ENCODE measurements around the gene KCNMA1.

DNA sequence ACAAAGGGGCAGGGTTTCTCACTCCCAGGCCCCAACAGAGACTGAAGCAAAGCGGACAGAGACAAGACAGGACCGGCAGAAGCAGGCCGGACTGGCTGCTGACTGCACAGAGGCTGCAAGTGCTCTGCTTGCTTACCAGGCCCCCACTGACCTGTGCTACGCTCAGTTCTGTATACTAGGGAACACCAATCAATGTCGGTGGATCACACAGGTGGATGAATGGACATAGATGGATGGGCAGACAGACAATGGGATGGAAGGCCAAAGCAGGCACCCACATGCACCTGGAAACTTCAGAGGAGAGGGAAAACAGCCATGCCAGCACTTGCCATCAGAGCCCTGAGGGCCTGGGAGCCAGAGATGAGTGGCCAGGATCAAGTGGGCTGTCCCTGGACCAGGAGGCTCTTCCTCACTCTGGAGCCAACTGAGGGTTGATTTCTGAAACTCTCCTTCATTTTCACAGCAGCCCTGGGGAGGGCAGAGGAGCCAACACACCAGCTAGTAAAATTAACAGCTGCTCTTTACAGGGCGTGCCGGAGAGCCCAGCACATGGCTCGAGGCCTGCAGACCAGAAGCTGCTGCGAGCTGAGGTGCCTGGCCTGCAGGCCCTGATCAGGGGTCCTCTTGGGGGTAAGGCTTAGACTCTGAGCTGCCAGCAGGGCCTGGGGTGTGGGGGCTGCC, 243.6 kb downstream of the KCNMA1 start:
- TF ChIP-seq CTCF (IDR thresholded peaks at IDR 0.05) (no peak), POLR2A (IDR thresholded peaks at IDR 0.05) (no peak)
